GM19035 (cell line): ENCODE measurements around the gene PRRC1.

Experiments used
- ATAC-seq: cut with Tn5 transposase; IDR thresholded peaks from one replicate; pipeline ENCODE4 v1.9.1; 2021; ENCODE audit not compliant: unreplicated experiment

PRRC1 gene

GRCh38 chr5:127602896-127603844 lies 85.7 kb downstream of the PRRC1 start:
- ATAC-seq: no peak
